ENCODE measurements around the gene RAB11FIP3.

The RAB11FIP3 gene

GRCh38 chr16:510066-510825 lies 84.8 kb downstream of the RAB11FIP3 start:
- Histone ChIP-seq H3K9me3 (ENCODE audit: control insufficient read depth in 2 of 2, low read length in 2 of 2) (no peaks in the 10 kb centered on the region), H3K36me3 (ENCODE audit: control insufficient read depth in 2 of 2, insufficient read depth in 2 of 2, low read length in 2 of 2) (peaks cover 8 to 12% of the 10 kb centered on the region in 2 donors), H3K27ac (ENCODE audit: low read length) (no peak overlapping the region), H3K4me3 (ENCODE audit: low read length in 2 of 2) (no peak overlapping the region), H3K27me3 (ENCODE audit: control insufficient read depth in 1 of 2, insufficient read depth in 2 of 2, low read length in 2 of 2) (no peaks in the 10 kb centered on the region), H3K9ac (ENCODE audit: low read length in 2 of 2) (no peak overlapping the region), H3K4me1 (ENCODE audit: control insufficient read depth, insufficient read depth, low read length) (no peaks in the 10 kb centered on the region)

DNA sequence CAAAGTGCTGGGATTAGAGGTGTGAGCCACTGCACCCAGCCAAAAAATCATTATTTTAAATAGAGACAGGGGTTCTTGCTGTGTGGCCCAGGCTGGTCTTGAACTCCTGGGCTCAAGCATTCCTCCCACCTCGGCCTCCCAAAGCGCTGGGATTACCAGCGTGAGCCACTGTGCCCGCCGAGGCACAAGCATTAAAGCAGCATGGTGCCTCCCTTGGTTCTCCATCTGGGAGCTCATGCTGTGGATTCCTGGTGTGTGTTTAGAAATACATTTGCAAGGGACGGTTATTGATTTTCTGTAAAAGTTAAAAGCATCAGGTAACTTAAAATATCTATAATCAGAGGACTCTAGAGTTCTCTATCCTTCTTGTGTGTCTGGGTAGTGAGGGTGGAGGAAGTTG lies 87.4 kb downstream of the RAB11FIP3 start:
- no peak overlapping the region for H3K4me3 ChIP-seq (ENCODE audit: low read length in 2 of 2)
- H3K9me3 ChIP-seq (ENCODE audit: control insufficient read depth in 2 of 2, low read length in 2 of 2): no peaks in the 10 kb centered on the region
- peaks cover 0 to 19% of the 10 kb centered on the region in 2 donors for H3K36me3 ChIP-seq (ENCODE audit: control insufficient read depth in 2 of 2, insufficient read depth in 2 of 2, low read length in 2 of 2)
- H3K4me1 ChIP-seq (ENCODE audit: control insufficient read depth, insufficient read depth, low read length): no peaks in the 10 kb centered on the region
- no peak overlapping the region for H3K27ac ChIP-seq (ENCODE audit: low read length)
- H3K9ac ChIP-seq (ENCODE audit: low read length in 2 of 2): no peak overlapping the region
- H3K27me3 ChIP-seq (ENCODE audit: control insufficient read depth in 1 of 2, insufficient read depth in 2 of 2, low read length in 2 of 2): no peaks in the 10 kb centered on the region

DNA sequence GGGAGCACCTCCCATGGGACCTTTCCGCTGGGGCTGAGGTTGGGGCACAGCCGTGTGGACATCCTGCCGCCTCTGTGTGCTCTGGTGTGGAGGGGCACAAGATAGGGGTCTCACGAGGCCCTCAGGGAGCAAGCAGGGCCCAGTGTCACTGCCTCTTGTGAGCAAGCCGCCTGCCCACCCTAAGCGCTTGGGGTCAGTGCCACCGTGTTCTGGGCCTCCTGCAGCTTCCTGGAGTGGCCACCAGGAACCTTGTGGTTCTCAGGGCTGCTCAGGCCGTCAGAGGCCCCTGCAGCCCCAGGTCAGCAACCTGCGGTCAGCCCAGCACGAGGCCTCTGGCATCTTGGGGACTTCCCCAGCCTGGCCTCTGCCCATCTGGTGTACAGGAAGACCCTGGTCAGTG lies 88.5 kb downstream of the RAB11FIP3 start:
- H3K27ac ChIP-seq (ENCODE audit: low read length): no peak overlapping the region
- H3K36me3 ChIP-seq (ENCODE audit: control insufficient read depth in 2 of 2, insufficient read depth in 2 of 2, low read length in 2 of 2): peaks cover 0 to 20% of the 10 kb centered on the region in 2 donors
- H3K4me3 ChIP-seq (ENCODE audit: low read length in 2 of 2): no peak overlapping the region
- no peaks in the 10 kb centered on the region for H3K27me3 ChIP-seq (ENCODE audit: control insufficient read depth in 1 of 2, insufficient read depth in 2 of 2, low read length in 2 of 2)
- no peaks in the 10 kb centered on the region for H3K9me3 ChIP-seq (ENCODE audit: control insufficient read depth in 2 of 2, low read length in 2 of 2)
- no peak overlapping the region for H3K9ac ChIP-seq (ENCODE audit: low read length in 2 of 2)
- no peaks in the 10 kb centered on the region for H3K4me1 ChIP-seq (ENCODE audit: control insufficient read depth, insufficient read depth, low read length)

GRCh38 chr16:515175-515938 lies 89.9 kb downstream of the RAB11FIP3 start:
- Histone ChIP-seq H3K9ac (ENCODE audit: low read length in 2 of 2) (no peak overlapping the region), H3K9me3 (ENCODE audit: control insufficient read depth in 2 of 2, low read length in 2 of 2) (no peaks in the 10 kb centered on the region), H3K27ac (ENCODE audit: low read length) (no peak overlapping the region), H3K4me1 (ENCODE audit: control insufficient read depth, insufficient read depth, low read length) (no peaks in the 10 kb centered on the region), H3K36me3 (ENCODE audit: control insufficient read depth in 2 of 2, insufficient read depth in 2 of 2, low read length in 2 of 2) (peaks cover 9 to 27% of the 10 kb centered on the region in 2 donors), H3K4me3 (ENCODE audit: low read length in 2 of 2) (no peak overlapping the region), H3K27me3 (ENCODE audit: control insufficient read depth in 1 of 2, insufficient read depth in 2 of 2, low read length in 2 of 2) (no peaks in the 10 kb centered on the region)

- Histone ChIP-seq H3K4me1 (ENCODE audit: control insufficient read depth, insufficient read depth, low read length) (no peaks in the 10 kb centered on the region), H3K9ac (ENCODE audit: low read length in 2 of 2) (no peak overlapping the region), H3K9me3 (ENCODE audit: control insufficient read depth in 2 of 2, low read length in 2 of 2) (no peaks in the 10 kb centered on the region), H3K27me3 (ENCODE audit: control insufficient read depth in 1 of 2, insufficient read depth in 2 of 2, low read length in 2 of 2) (no peaks in the 10 kb centered on the region), H3K4me3 (ENCODE audit: low read length in 2 of 2) (no peak overlapping the region), H3K27ac (ENCODE audit: low read length) (no peak overlapping the region), H3K36me3 (ENCODE audit: control insufficient read depth in 2 of 2, insufficient read depth in 2 of 2, low read length in 2 of 2) (peaks cover 15 to 28% of the 10 kb centered on the region in 2 donors)
These were observed 90.4 kb downstream of the RAB11FIP3 start for GRCh38 chr16:515939-516226.

- Histone ChIP-seq H3K27ac (ENCODE audit: low read length) (no peak overlapping the region), H3K36me3 (ENCODE audit: control insufficient read depth in 2 of 2, insufficient read depth in 2 of 2, low read length in 2 of 2) (peaks cover 17 to 28% of the 10 kb centered on the region in 2 donors), H3K9ac (ENCODE audit: low read length in 2 of 2) (no peak overlapping the region), H3K4me1 (ENCODE audit: control insufficient read depth, insufficient read depth, low read length) (no peaks in the 10 kb centered on the region), H3K27me3 (ENCODE audit: control insufficient read depth in 1 of 2, insufficient read depth in 2 of 2, low read length in 2 of 2) (no peaks in the 10 kb centered on the region), H3K9me3 (ENCODE audit: control insufficient read depth in 2 of 2, low read length in 2 of 2) (no peaks in the 10 kb centered on the region), H3K4me3 (ENCODE audit: low read length in 2 of 2) (no peak overlapping the region)
These were observed 90.9 kb downstream of the RAB11FIP3 start for GRCh38 chr16:516301-516700.

GRCh38 chr16:518858-519257 lies 93.4 kb downstream of the RAB11FIP3 start:
- H3K4me1 ChIP-seq (ENCODE audit: control insufficient read depth, insufficient read depth, low read length): no peaks in the 10 kb centered on the region
- H3K9ac ChIP-seq (ENCODE audit: low read length in 2 of 2): no peak overlapping the region
- no peaks in the 10 kb centered on the region for H3K27me3 ChIP-seq (ENCODE audit: control insufficient read depth in 1 of 2, insufficient read depth in 2 of 2, low read length in 2 of 2)
- H3K36me3 ChIP-seq (ENCODE audit: control insufficient read depth in 2 of 2, insufficient read depth in 2 of 2, low read length in 2 of 2): peaks cover 17 to 28% of the 10 kb centered on the region in 2 donors
- H3K9me3 ChIP-seq (ENCODE audit: control insufficient read depth in 2 of 2, low read length in 2 of 2): no peaks in the 10 kb centered on the region
- H3K4me3 ChIP-seq (ENCODE audit: low read length in 2 of 2): no peak overlapping the region
- no peak overlapping the region for H3K27ac ChIP-seq (ENCODE audit: low read length)

DNA sequence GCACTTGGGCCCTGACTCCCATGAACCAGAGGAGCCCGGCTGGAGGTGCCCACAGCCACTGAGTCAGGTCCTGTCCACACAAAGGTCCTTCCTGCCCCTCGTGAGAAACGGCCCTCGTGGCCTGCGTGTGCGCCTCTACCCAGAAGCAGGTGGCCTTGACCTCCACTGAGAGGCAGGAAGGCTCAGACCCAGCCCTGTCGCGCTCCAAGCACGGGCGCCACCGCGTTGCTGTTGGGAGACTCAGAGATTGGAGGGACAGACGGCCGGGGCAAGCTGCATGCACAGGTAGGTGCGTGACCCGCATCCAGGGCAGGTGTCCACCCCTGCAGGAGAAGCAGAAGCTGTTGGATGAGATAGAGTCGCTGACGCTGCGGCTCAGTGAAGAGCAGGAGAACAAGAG lies 94.0 kb downstream of the RAB11FIP3 start:
- Histone ChIP-seq H3K27ac (ENCODE audit: low read length) (no peak overlapping the region), H3K9me3 (ENCODE audit: control insufficient read depth in 2 of 2, low read length in 2 of 2) (no peaks in the 10 kb centered on the region), H3K4me3 (ENCODE audit: low read length in 2 of 2) (no peak overlapping the region), H3K36me3 (ENCODE audit: control insufficient read depth in 2 of 2, insufficient read depth in 2 of 2, low read length in 2 of 2) (peaks cover 17 to 28% of the 10 kb centered on the region in 2 donors), H3K4me1 (ENCODE audit: control insufficient read depth, insufficient read depth, low read length) (no peaks in the 10 kb centered on the region), H3K9ac (ENCODE audit: low read length in 2 of 2) (no peak overlapping the region), H3K27me3 (ENCODE audit: control insufficient read depth in 1 of 2, insufficient read depth in 2 of 2, low read length in 2 of 2) (no peaks in the 10 kb centered on the region)

DNA sequence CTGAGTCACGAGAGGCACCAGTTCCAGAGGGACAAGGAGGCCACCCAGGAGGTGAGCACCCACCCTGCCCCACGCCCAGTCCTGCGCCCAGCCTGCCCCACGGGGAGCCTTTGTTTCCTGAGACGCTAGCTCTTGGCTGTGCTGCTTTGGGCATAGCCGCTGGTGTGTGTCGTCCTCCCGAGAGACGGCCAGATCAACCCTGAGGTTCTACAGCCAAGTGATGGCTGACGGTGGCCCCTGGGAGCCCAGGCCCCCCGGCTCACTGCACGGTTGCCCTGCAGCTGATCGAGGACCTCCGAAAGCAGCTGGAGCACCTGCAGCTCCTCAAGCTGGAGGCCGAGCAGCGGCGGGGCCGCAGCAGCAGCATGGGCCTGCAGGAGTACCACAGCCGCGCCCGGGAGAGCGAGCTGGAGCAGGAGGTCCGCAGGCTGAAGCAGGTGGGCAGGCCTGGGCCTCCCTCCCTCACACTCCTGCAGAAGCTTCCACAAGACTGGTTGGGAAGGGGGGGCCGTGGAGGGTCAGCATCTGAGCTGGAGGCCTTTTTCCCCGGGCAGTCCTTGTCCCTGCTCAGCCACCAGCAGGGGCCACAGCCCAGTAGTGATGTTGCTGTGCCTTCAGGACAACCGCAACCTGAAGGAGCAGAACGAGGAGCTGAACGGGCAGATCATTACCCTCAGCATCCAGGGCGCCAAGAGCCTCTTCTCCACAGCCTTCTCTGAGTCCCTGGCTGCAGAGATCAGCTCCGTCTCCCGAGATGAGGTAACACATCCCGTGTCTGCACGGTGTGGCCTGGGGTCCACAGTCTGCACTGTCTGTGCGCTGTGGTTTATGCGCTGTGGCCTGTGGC lies 94.6 kb downstream of the RAB11FIP3 start:
- H3K36me3 ChIP-seq (ENCODE audit: control insufficient read depth in 2 of 2, insufficient read depth in 2 of 2, low read length in 2 of 2): peaks cover 17 to 25% of the 10 kb centered on the region in 2 donors
- no peak overlapping the region for H3K9ac ChIP-seq (ENCODE audit: low read length in 2 of 2)
- no peaks in the 10 kb centered on the region for H3K9me3 ChIP-seq (ENCODE audit: control insufficient read depth in 2 of 2, low read length in 2 of 2)
- no peak overlapping the region for H3K4me3 ChIP-seq (ENCODE audit: low read length in 2 of 2)
- no peaks in the 10 kb centered on the region for H3K27me3 ChIP-seq (ENCODE audit: control insufficient read depth in 1 of 2, insufficient read depth in 2 of 2, low read length in 2 of 2)
- H3K27ac ChIP-seq (ENCODE audit: low read length): no peak overlapping the region
- H3K4me1 ChIP-seq (ENCODE audit: control insufficient read depth, insufficient read depth, low read length): peaks cover 2% of the 10 kb centered on the region

GRCh38 chr16:520847-521246 lies 95.4 kb downstream of the RAB11FIP3 start:
- Histone ChIP-seq H3K9me3 (ENCODE audit: control insufficient read depth in 2 of 2, low read length in 2 of 2) (no peaks in the 10 kb centered on the region), H3K36me3 (ENCODE audit: control insufficient read depth in 2 of 2, insufficient read depth in 2 of 2, low read length in 2 of 2) (peaks cover 17 to 20% of the 10 kb centered on the region in 2 donors), H3K4me1 (ENCODE audit: control insufficient read depth, insufficient read depth, low read length) (peaks cover 9% of the 10 kb centered on the region), H3K9ac (ENCODE audit: low read length in 2 of 2) (no peak overlapping the region), H3K4me3 (ENCODE audit: low read length in 2 of 2) (no peak overlapping the region), H3K27me3 (ENCODE audit: control insufficient read depth in 1 of 2, insufficient read depth in 2 of 2, low read length in 2 of 2) (no peaks in the 10 kb centered on the region), H3K27ac (ENCODE audit: low read length) (no peak overlapping the region)

Data from stomach smooth muscle (tissue), 2 donors.